Upper lobe of left lung (tissue), 4 donors: Measurements from ENCODE around the gene PRF1.

Experiments used
- POLR2AphosphoS5 ChIP-seq, 2 donors: sonication (generic); formaldehyde crosslinking; IDR thresholded peaks; one replicate each; pipeline ENCODE4 v1.5.1; 2017; ENCODE audit warnings: antibody characterized with exemption in 2 of 2
- TF ChIP-seq, protein P1 (sequence below), 6 experiments: fragments of 450-650 bp in 4 of 6; fragments of 200-600 bp in 2 of 6; sonication (generic) in 2 of 6; IDR thresholded peaks; one replicate each; pipeline ENCODE4 v1.5.1; 2016 to 2019; ENCODE audit warnings: antibody characterized with exemption in 6 of 6

DNA sequence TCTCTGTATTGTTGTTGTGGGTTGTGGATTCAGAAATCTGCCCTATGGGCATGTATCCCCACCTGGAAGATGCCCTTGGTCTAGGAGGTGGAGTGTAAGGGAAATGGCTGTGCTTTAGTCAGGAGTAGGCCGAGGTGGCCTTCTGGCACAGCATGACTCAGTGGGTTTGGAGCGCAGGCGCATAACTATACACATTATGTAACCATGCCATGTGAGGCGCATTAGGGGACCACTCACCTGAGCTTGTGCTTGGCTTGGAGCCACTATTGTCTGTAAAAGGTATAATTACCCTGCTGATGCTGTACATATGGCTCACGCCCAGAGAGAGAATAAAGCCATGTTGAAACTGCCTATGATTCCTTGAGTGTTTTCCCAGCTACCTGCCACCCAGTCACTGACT is 49.1 kb upstream of the PRF1 start:
- TF ChIP-seq, protein P1, sequence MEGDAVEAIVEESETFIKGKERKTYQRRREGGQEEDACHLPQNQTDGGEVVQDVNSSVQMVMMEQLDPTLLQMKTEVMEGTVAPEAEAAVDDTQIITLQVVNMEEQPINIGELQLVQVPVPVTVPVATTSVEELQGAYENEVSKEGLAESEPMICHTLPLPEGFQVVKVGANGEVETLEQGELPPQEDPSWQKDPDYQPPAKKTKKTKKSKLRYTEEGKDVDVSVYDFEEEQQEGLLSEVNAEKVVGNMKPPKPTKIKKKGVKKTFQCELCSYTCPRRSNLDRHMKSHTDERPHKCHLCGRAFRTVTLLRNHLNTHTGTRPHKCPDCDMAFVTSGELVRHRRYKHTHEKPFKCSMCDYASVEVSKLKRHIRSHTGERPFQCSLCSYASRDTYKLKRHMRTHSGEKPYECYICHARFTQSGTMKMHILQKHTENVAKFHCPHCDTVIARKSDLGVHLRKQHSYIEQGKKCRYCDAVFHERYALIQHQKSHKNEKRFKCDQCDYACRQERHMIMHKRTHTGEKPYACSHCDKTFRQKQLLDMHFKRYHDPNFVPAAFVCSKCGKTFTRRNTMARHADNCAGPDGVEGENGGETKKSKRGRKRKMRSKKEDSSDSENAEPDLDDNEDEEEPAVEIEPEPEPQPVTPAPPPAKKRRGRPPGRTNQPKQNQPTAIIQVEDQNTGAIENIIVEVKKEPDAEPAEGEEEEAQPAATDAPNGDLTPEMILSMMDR (IDR thresholded peaks at IDR 0.05), result no peak
- no peak for TF ChIP-seq POLR2AphosphoS5 (IDR thresholded peaks at IDR 0.05)
